Mesendoderm (in vitro differentiated cells): ENCODE data around the gene ARFGAP1.

Experiments
- DNase-seq: peaks from one replicate; pipeline ENCODE4 v3.0.0; 2013
- H2AK5ac ChIP-seq: 2 replicates; pipeline ENCODE4 v1.6.1; 2013; ENCODE audit warnings: low read length, inconsistent platforms
- H2BK120ac ChIP-seq: 2 replicates; pipeline ENCODE4 v1.6.1; 2013; ENCODE audit warnings: low read depth, mild to moderate bottlenecking, low read length, moderate library complexity, mixed read lengths
- H2BK15ac ChIP-seq: replicated peaks from 2 replicates; pipeline ENCODE4 v1.6.1; 2013; ENCODE audit warnings: low read depth, mild to moderate bottlenecking, moderate library complexity
- H2BK5ac ChIP-seq: 2 replicates; pipeline ENCODE4 v1.6.1; 2013; ENCODE audit warnings: low read length, inconsistent platforms
- H3K18ac ChIP-seq: 2 replicates; pipeline ENCODE4 v1.6.1; 2013; ENCODE audit warnings: mild to moderate bottlenecking, low read length, mixed read lengths
- H3K23ac ChIP-seq: one replicate; pipeline ENCODE4 v1.6.1; 2013; ENCODE audit warnings: low read length
- H3K27ac ChIP-seq: 2 replicates; pipeline ENCODE4 v1.5.1; 2013; ENCODE audit warnings: low read depth, mild to moderate bottlenecking, inconsistent platforms, low read length, moderate library complexity
- H3K27me3 ChIP-seq: 2 replicates; pipeline ENCODE4 v1.6.1; 2013; ENCODE audit warnings: low read length, control low read depth, mild to moderate bottlenecking, inconsistent platforms; ENCODE audit not compliant: insufficient read depth, poor library complexity
- H3K36me3 ChIP-seq: 2 replicates; pipeline ENCODE4 v1.6.1; 2013; ENCODE audit warnings: low read length, inconsistent platforms; ENCODE audit not compliant: control insufficient read depth, insufficient read depth
- H3K4ac ChIP-seq: one replicate; pipeline ENCODE4 v1.6.1; 2013; ENCODE audit warnings: low read depth, mild to moderate bottlenecking, low read length, moderate library complexity
- H3K4me1 ChIP-seq: 2 replicates; pipeline ENCODE4 v1.6.1; 2013; ENCODE audit warnings: low read depth, low read length, inconsistent platforms; ENCODE audit not compliant: control insufficient read depth
- H3K4me2 ChIP-seq: 2 replicates; pipeline ENCODE4 v1.6.1; 2013; ENCODE audit warnings: low read length
- H3K4me3 ChIP-seq: 2 replicates; pipeline ENCODE4 v1.5.1; 2013; ENCODE audit warnings: mild to moderate bottlenecking, low read length
- H3K56ac ChIP-seq: one replicate; pipeline ENCODE4 v1.6.1; 2013; ENCODE audit warnings: low read length
- H3K79me1 ChIP-seq: 2 replicates; pipeline ENCODE4 v1.6.1; 2013; ENCODE audit warnings: low read length, inconsistent platforms
- H3K79me2 ChIP-seq: 2 replicates; pipeline ENCODE4 v1.6.1; 2013; ENCODE audit warnings: mild to moderate bottlenecking, low read length; ENCODE audit not compliant: control insufficient read depth, insufficient read depth
- H3K9ac ChIP-seq: 2 replicates; pipeline ENCODE4 v1.6.1; 2013; ENCODE audit warnings: low read length, inconsistent platforms
- H4K5ac ChIP-seq: one replicate; pipeline ENCODE4 v1.6.1; 2013; ENCODE audit warnings: low read length
- H4K8ac ChIP-seq: one replicate; pipeline ENCODE4 v1.6.1; 2013; ENCODE audit warnings: low read depth, mild to moderate bottlenecking, control low read depth, low read length, moderate library complexity
- WGBS: extraction: QIAGEN DNeasy Blood & Tissue Kit; methylation state at CpG from one replicate; pipeline ENCODE4 v1.1.7; 2013; ENCODE audit warnings: low lambda C conversion rate, missing lambda C conversion rate; ENCODE audit not compliant: insufficient coverage; ENCODE audit errors: extremely low coverage; 5-methylcytosine and 5-hydroxymethylcytosine counted together

Gene ARFGAP1

GRCh38 chr20:63233061-63233344, 39.6 kb upstream of the ARFGAP1 start:
- no CpG with 5 or more reads among the region's 3 CpGs for WGBS
- H3K36me3 ChIP-seq: no peaks in the 10 kb centered on the region

GRCh38 chr20:63233924-63234323, 38.7 kb upstream of the ARFGAP1 start:
- no peak overlapping the region for H3K4ac ChIP-seq
- H3K9ac ChIP-seq: no peak overlapping the region
- WGBS: no CpG with 5 or more reads among the region's 17 CpGs
- H3K23ac ChIP-seq: no peak overlapping the region
- H4K5ac ChIP-seq: no peak overlapping the region
- H4K8ac ChIP-seq: no peak overlapping the region
- DNase-seq: no peak
- H3K27ac ChIP-seq: no peak overlapping the region
- no peaks in the 10 kb centered on the region for H3K79me1 ChIP-seq
- H3K36me3 ChIP-seq: no peaks in the 10 kb centered on the region
- no peak overlapping the region for H2BK120ac ChIP-seq
- H2AK5ac ChIP-seq: no peak overlapping the region
- no peak overlapping the region for H3K18ac ChIP-seq
- H3K4me3 ChIP-seq: no peak overlapping the region
- H3K27me3 ChIP-seq: no peaks in the 10 kb centered on the region
- H2BK5ac ChIP-seq: no peak overlapping the region
- no peak overlapping the region for H3K4me2 ChIP-seq
- no peaks in the 10 kb centered on the region for H3K79me2 ChIP-seq
- H2BK15ac ChIP-seq: no peak overlapping the region
- H3K56ac ChIP-seq: no peak overlapping the region
- H3K4me1 ChIP-seq: no peaks in the 10 kb centered on the region

More at GRCh38 chr20:63233061-63233344, 39.6 kb upstream of the ARFGAP1 start:
- Histone ChIP-seq H4K8ac (no peak overlapping the region), H3K9ac (no peak overlapping the region), H3K27me3 (no peaks in the 10 kb centered on the region), H3K4me1 (no peaks in the 10 kb centered on the region), H3K79me2 (no peaks in the 10 kb centered on the region), H3K4me2 (no peak overlapping the region), H4K5ac (no peak overlapping the region), H2BK15ac (no peak overlapping the region), H3K18ac (no peak overlapping the region), H2BK5ac (no peak overlapping the region), H2AK5ac (no peak overlapping the region), H3K4ac (no peak overlapping the region), H3K79me1 (no peaks in the 10 kb centered on the region), H3K23ac (no peak overlapping the region), H2BK120ac (no peak overlapping the region), H3K56ac (no peak overlapping the region), H3K27ac (peak overlapping the region; percentile 22), H3K4me3 (no peak overlapping the region)
- DNase-seq: no peak

GRCh38 chr20:63234693-63235398, 37.8 kb upstream of the ARFGAP1 start:
- Histone ChIP-seq H3K27me3 (no peaks in the 10 kb centered on the region), H3K79me1 (no peaks in the 10 kb centered on the region), H3K36me3 (no peaks in the 10 kb centered on the region), H4K5ac (no peak overlapping the region), H3K27ac (no peak overlapping the region), H3K4me1 (no peaks in the 10 kb centered on the region), H2BK120ac (no peak overlapping the region), H3K4me2 (peak overlapping the region; percentile 1), H2BK5ac (no peak overlapping the region), H4K8ac (no peak overlapping the region), H3K56ac (peak overlapping the region; percentile 75), H3K79me2 (no peaks in the 10 kb centered on the region), H3K23ac (no peak overlapping the region), H3K4ac (no peak overlapping the region), H3K4me3 (no peak overlapping the region), H2AK5ac (no peak overlapping the region), H3K9ac (no peak overlapping the region), H3K18ac (no peak overlapping the region), H2BK15ac (no peak overlapping the region)
- no CpG with 5 or more reads among the region's 20 CpGs for WGBS
- DNase-seq: peak; percentile 87

- Histone ChIP-seq H3K27ac (no peak within 1 kb of the TSS), H3K79me2 (no peaks in the 10 kb centered on the region), H2AK5ac (no peak within 1 kb of the TSS), H2BK5ac (no peak within 1 kb of the TSS), H3K27me3 (no peaks in the 10 kb centered on the region), H4K5ac (no peak within 1 kb of the TSS), H3K9ac (no peak within 1 kb of the TSS), H4K8ac (no peak within 1 kb of the TSS), H3K4me2 (peak within 1 kb of the TSS; percentile 1), H3K56ac (peak within 1 kb of the TSS; percentile 75), H3K18ac (no peak within 1 kb of the TSS), H3K4me3 (no peak within 1 kb of the TSS), H3K4me1 (no peaks in the 10 kb centered on the region), H3K36me3 (no peaks in the 10 kb centered on the region), H3K79me1 (no peaks in the 10 kb centered on the region), H2BK120ac (no peak within 1 kb of the TSS), H3K23ac (no peak within 1 kb of the TSS), H2BK15ac (no peak within 1 kb of the TSS), H3K4ac (no peak within 1 kb of the TSS)
- DNase-seq: no peak
- no CpG with 5 or more reads among the region's 17 CpGs for WGBS
Observed at GRCh38 chr20:63235399-63235983, 37.1 kb upstream of the ARFGAP1 start, which contains the start of gene BIRC7. Gene BIRC7, plus strand, starts transcription at chr20:63235905. Its CDS starts 192 bp downstream, at chr20:63236097.

- H2BK5ac ChIP-seq: no peak overlapping the region
- no peak overlapping the region for H3K4me2 ChIP-seq
- no peak overlapping the region for H3K4ac ChIP-seq
- no peaks in the 10 kb centered on the region for H3K4me1 ChIP-seq
- H3K27me3 ChIP-seq: no peaks in the 10 kb centered on the region
- no peaks in the 10 kb centered on the region for H3K79me1 ChIP-seq
- no peak overlapping the region for H2AK5ac ChIP-seq
- no peak overlapping the region for H3K4me3 ChIP-seq
- WGBS: no CpG with 5 or more reads among the region's 26 CpGs
- no peak overlapping the region for H4K8ac ChIP-seq
- H3K9ac ChIP-seq: no peak overlapping the region
- DNase-seq: no peak
- no peak overlapping the region for H3K18ac ChIP-seq
- H2BK15ac ChIP-seq: no peak overlapping the region
- no peak overlapping the region for H3K27ac ChIP-seq
- H4K5ac ChIP-seq: no peak overlapping the region
- no peak overlapping the region for H3K56ac ChIP-seq
- H3K79me2 ChIP-seq: no peaks in the 10 kb centered on the region
- no peaks in the 10 kb centered on the region for H3K36me3 ChIP-seq
- H2BK120ac ChIP-seq: no peak overlapping the region
- H3K23ac ChIP-seq: no peak overlapping the region
Observed at GRCh38 chr20:63236116-63236837, 36.3 kb upstream of the ARFGAP1 start.
